HL-60 (cell line): ENCODE measurements around the gene PIM3.

Experiments
- DNase-seq, 2 experiments: peaks; one replicate each; pipeline ENCODE4 v3.0.0-alpha.2; 2010 to 2020; ENCODE audit warnings: low read depth in 1 of 2, low spot score in 1 of 2
- H3K27ac ChIP-seq: fragments of 250-450 bp; sonication (Bioruptor Pico); replicated peaks from 2 replicates; pipeline ENCODE4 v1.5.1; 2020; ENCODE audit warnings: mild to moderate bottlenecking, moderate library complexity
- H3K27me3 ChIP-seq: fragments of 250-450 bp; sonication (Bioruptor Pico); 2 replicates; pipeline ENCODE4 v1.5.1; 2021; ENCODE audit warnings: mild to moderate bottlenecking, moderate library complexity; ENCODE audit not compliant: insufficient read depth, poor library complexity, severe bottlenecking
- H3K4me3 ChIP-seq: replicated peaks from 2 replicates; pipeline ENCODE4 v1.5.1; 2011; ENCODE audit warnings: mild to moderate bottlenecking, control low read depth, low read length; ENCODE audit not compliant: insufficient read depth
- CTCF ChIP-seq: IDR thresholded peaks from one replicate; pipeline ENCODE4 v1.5.1; 2011; ENCODE audit warnings: low read length, control low read depth, inconsistent platforms; ENCODE audit not compliant: insufficient read depth
- GABPA ChIP-seq: IDR thresholded peaks from 2 replicates; pipeline ENCODE4 v1.6.1; 2012; ENCODE audit warnings: low read depth
- POLR2AphosphoS5 ChIP-seq: IDR thresholded peaks from 2 replicates; pipeline ENCODE4 v1.6.1; 2012; ENCODE audit warnings: low read depth
- REST ChIP-seq: IDR thresholded peaks from 2 replicates; pipeline ENCODE4 v1.6.1; 2012; ENCODE audit warnings: low read depth; ENCODE audit not compliant: insufficient replicate concordance
- SPI1 ChIP-seq: IDR thresholded peaks from 2 replicates; pipeline ENCODE4 v1.6.1; 2012; ENCODE audit warnings: low read depth, mild to moderate bottlenecking, borderline replicate concordance

Gene PIM3

GRCh38 chr22:49999946-50000586 lies 39.5 kb downstream of the PIM3 start:
- Histone ChIP-seq H3K4me3 (no peak overlapping the region), H3K27ac (no peak overlapping the region), H3K27me3 (peaks cover 5% of the 10 kb centered on the region)
- TF ChIP-seq SPI1 (no peak), REST (no peak), POLR2AphosphoS5 (no peak), CTCF (no peak), GABPA (no peak)
- no peak for DNase-seq

GRCh38 chr22:50000587-50001387 lies 40.2 kb downstream of the PIM3 start:
- DNase-seq: no peak
- Histone ChIP-seq H3K4me3 (no peak overlapping the region), H3K27me3 (peaks cover 5% of the 10 kb centered on the region), H3K27ac (no peak overlapping the region)
- TF ChIP-seq REST (no peak), GABPA (no peak), POLR2AphosphoS5 (no peak), CTCF (no peak), SPI1 (no peak)

- DNase-seq: no peak
- Histone ChIP-seq H3K4me3 (no peak overlapping the region), H3K27ac (no peak overlapping the region), H3K27me3 (peaks cover 5% of the 10 kb centered on the region)
- TF ChIP-seq CTCF: no peak
- no peak for TF ChIP-seq REST
- no peak for TF ChIP-seq SPI1
- no peak for TF ChIP-seq POLR2AphosphoS5
- TF ChIP-seq GABPA: no peak
These were observed 41.0 kb downstream of the PIM3 start for GRCh38 chr22:50001388-50002231.
